WTC11 (cell line): ENCODE measurements around the gene UPF2. TPM values are rescaled to one million over a fixed set of nuclear protein-coding genes. Genes with fewer than 3 reads are reported as not detected.

ENCODE experiments used
- ATAC-seq: fragments of 200-7000 bp; cut with Tn5 transposase; 2 replicates; pipeline ENCODE4 v1.10.0; 2021; ENCODE audit warnings: mild to moderate bottlenecking, moderate library complexity
- CTCF ChIA-PET: fragments of 300-600 bp; sonication (Branson Sonifier 250); formaldehyde crosslinking; loops from one replicate; lab custom pipeline; 2021; ENCODE audit warnings: antibody characterized with exemption; lab: Charles Lee
- POLR2A ChIA-PET: fragments of 350-600 bp; sonication (Branson Sonifier 250); formaldehyde crosslinking; loops from one replicate; lab custom pipeline; 2021; ENCODE audit warnings: antibody characterized with exemption; lab: Charles Lee
- DNase-seq: peaks from one replicate; pipeline ENCODE4 v3.0.0; 2021; ENCODE audit warnings: low spot score
- H3K27ac Mint-ChIP-seq: 2 replicates; pipeline ENCODE4 v1.8.0; 2021; ENCODE audit warnings: mixed read lengths
- H3K27me3 Mint-ChIP-seq: 2 replicates; pipeline ENCODE4 v1.8.0; 2021; ENCODE audit warnings: low read depth, mild to moderate bottlenecking, moderate library complexity, mixed read lengths
- H3K36me3 Mint-ChIP-seq: 2 replicates; pipeline ENCODE4 v1.8.0; 2021; ENCODE audit warnings: mixed read lengths
- H3K4me1 Mint-ChIP-seq: 2 replicates; pipeline ENCODE4 v1.8.0; 2022; ENCODE audit warnings: mixed read lengths
- H3K4me3 Mint-ChIP-seq: 2 replicates; pipeline ENCODE4 v1.8.0; 2021; ENCODE audit warnings: mild to moderate bottlenecking, moderate library complexity, mixed read lengths
- H3K9me3 Mint-ChIP-seq: 2 replicates; pipeline ENCODE4 v1.8.0; 2021; ENCODE audit warnings: mixed read lengths
- AR ChIP-seq: fragments of 250-450 bp; sonication (Bioruptor Pico); IDR thresholded peaks from 2 replicates; pipeline ENCODE4 v1.9.0; 2021; ENCODE audit warnings: mild to moderate bottlenecking
- ATF6 ChIP-seq: sonication (generic); formaldehyde crosslinking; IDR thresholded peaks from 2 replicates; pipeline ENCODE4 v1.8.1; 2023; ENCODE audit warnings: mild to moderate bottlenecking, missing genetic modification reagents
- CBFB ChIP-seq: sonication (generic); formaldehyde crosslinking; IDR thresholded peaks from 2 replicates; pipeline ENCODE4 v1.8.1; 2022; ENCODE audit warnings: mild to moderate bottlenecking, low read depth, missing genetic modification reagents
- CREM ChIP-seq: sonication (generic); formaldehyde crosslinking; IDR thresholded peaks from 2 replicates; pipeline ENCODE4 v1.8.1; 2022; ENCODE audit warnings: mild to moderate bottlenecking, missing genetic modification reagents, moderate library complexity
- HMGXB4 ChIP-seq: sonication (generic); formaldehyde crosslinking; IDR thresholded peaks from 2 replicates; pipeline ENCODE4 v1.8.1; 2023; ENCODE audit warnings: mild to moderate bottlenecking, moderate library complexity, missing genetic modification reagents
- JAZF1 ChIP-seq: fragments of 250-450 bp; sonication (Bioruptor Pico); IDR thresholded peaks from 2 replicates; pipeline ENCODE4 v1.9.0; 2021; ENCODE audit warnings: moderate library complexity, mild to moderate bottlenecking, inconsistent platforms
- OVOL2 ChIP-seq: fragments of 250-450 bp; sonication (Bioruptor Pico); IDR thresholded peaks from 2 replicates; pipeline ENCODE4 v1.9.0; 2021; ENCODE audit warnings: mild to moderate bottlenecking, borderline replicate concordance
- PRDM15 ChIP-seq: sonication (generic); formaldehyde crosslinking; IDR thresholded peaks from 2 replicates; pipeline ENCODE4 v1.8.0; 2022; ENCODE audit warnings: missing genetic modification reagents
- SOX15 ChIP-seq: fragments of 250-450 bp; sonication (Bioruptor Pico); IDR thresholded peaks from 2 replicates; pipeline ENCODE4 v1.9.0; 2021; ENCODE audit warnings: mild to moderate bottlenecking
- STAT6 ChIP-seq: sonication (generic); formaldehyde crosslinking; conservative IDR thresholded peaks from 2 replicates; pipeline ENCODE4 v1.8.1; 2023; ENCODE audit warnings: mild to moderate bottlenecking, low read depth, missing genetic modification reagents, moderate library complexity
- TEAD1 ChIP-seq: sonication (generic); formaldehyde crosslinking; IDR thresholded peaks from 2 replicates; pipeline ENCODE4 v1.8.0; 2022; ENCODE audit warnings: mild to moderate bottlenecking, missing genetic modification reagents
- TEAD4 ChIP-seq: sonication (generic); formaldehyde crosslinking; IDR thresholded peaks from 2 replicates; pipeline ENCODE4 v1.8.0; 2022; ENCODE audit warnings: mild to moderate bottlenecking, missing genetic modification reagents
- ZBTB43 ChIP-seq: sonication (generic); formaldehyde crosslinking; IDR thresholded peaks from 2 replicates; pipeline ENCODE4 v1.8.1; 2023; ENCODE audit warnings: mild to moderate bottlenecking, missing genetic modification reagents
- ZNF138 ChIP-seq: sonication (generic); formaldehyde crosslinking; conservative IDR thresholded peaks from 2 replicates; pipeline ENCODE4 v1.8.1; 2022; ENCODE audit warnings: mild to moderate bottlenecking, moderate library complexity, missing genetic modification reagents
- ZNF219 ChIP-seq: sonication (generic); formaldehyde crosslinking; IDR thresholded peaks from 2 replicates; pipeline ENCODE4 v1.8.0; 2023; ENCODE audit warnings: missing genetic modification reagents, mild to moderate bottlenecking, borderline replicate concordance
- ZNF263 ChIP-seq: sonication (generic); formaldehyde crosslinking; IDR thresholded peaks from 2 replicates; pipeline ENCODE4 v1.8.1; 2022; ENCODE audit warnings: low read depth, mild to moderate bottlenecking, moderate library complexity, missing genetic modification reagents
- ZNF671 ChIP-seq: fragments of 250-450 bp; sonication (Bioruptor Pico); IDR thresholded peaks from 2 replicates; pipeline ENCODE4 v1.8.0; 2021; ENCODE audit warnings: mild to moderate bottlenecking
- total RNA-seq: library from RNA; stranded (reverse); gene quantifications from 3 replicates; pipeline ENCODE4 v1.2.3, GENCODE V29; 2021

UPF2 gene
- total RNA-seq, 1 experiment from 2014 or later: 24.3 TPM

GRCh38 chr10:11884706-11885423 is 157.7 kb downstream of the UPF2 start:
- no peaks in the 10 kb centered on the region for H3K27me3 Mint-ChIP-seq
- TF ChIP-seq ZNF219 (CRISPR knock-in tag) (no peak), TEAD4 (no peak), ATF6 (CRISPR knock-in tag) (no peak), PRDM15 (CRISPR knock-in tag) (no peak), ZNF138 (no peak), AR (no peak), OVOL2 (CRISPR knock-in tag) (no peak), ZBTB43 (CRISPR knock-in tag) (no peak), HMGXB4 (CRISPR knock-in tag) (no peak)
- H3K4me3 Mint-ChIP-seq: no peak overlapping the region
- H3K27ac Mint-ChIP-seq: no peak overlapping the region
- no peaks in the 10 kb centered on the region for H3K9me3 Mint-ChIP-seq
- ChIA-PET CTCF (interaction anchor here (0.7 kb wide), 2 partner anchors 77 to 369 kb away, joined by 3 read pairs; no protein-coding TSS in a partner anchor), POLR2A (no interaction called here)
- no peaks in the 10 kb centered on the region for H3K36me3 Mint-ChIP-seq
- ATAC-seq (no peak), DNase-seq (no peak)
- H3K4me1 Mint-ChIP-seq: peaks cover 5% of the 10 kb centered on the region

GRCh38 chr10:11882646-11883375 is 159.8 kb downstream of the UPF2 start:
- no peak for ATAC-seq
- no peaks in the 10 kb centered on the region for H3K9me3 Mint-ChIP-seq
- H3K4me3 Mint-ChIP-seq: no peak overlapping the region
- H3K36me3 Mint-ChIP-seq: no peaks in the 10 kb centered on the region
- H3K4me1 Mint-ChIP-seq: peaks cover 5% of the 10 kb centered on the region
- no peak overlapping the region for H3K27ac Mint-ChIP-seq
- ChIA-PET CTCF (interaction anchor here (1.7 to 4.5 kb wide), 3 partner anchors 11 to 104 kb away, joined by 7 to 53 read pairs (median 7); no protein-coding TSS in a partner anchor), POLR2A (no interaction called here)
- DNase-seq: no peak
- no peaks in the 10 kb centered on the region; the same call in 1 of the 2 replicates for H3K27me3 Mint-ChIP-seq
- TF ChIP-seq JAZF1 (CRISPR knock-in tag) (no peak), ZNF671 (CRISPR knock-in tag) (no peak), TEAD1 (CRISPR knock-in tag) (no peak), STAT6 (no peak), CBFB (CRISPR knock-in tag) (no peak), CREM (CRISPR knock-in tag) (no peak), ZNF263 (CRISPR knock-in tag) (no peak), SOX15 (CRISPR knock-in tag) (no peak), ZBTB43 (CRISPR knock-in tag) (no peak), ZNF138 (no peak)
